CD4-positive, alpha-beta T cell (primary cell): ENCODE measurements around the gene SLC4A7. TPM values are rescaled to one million over a fixed set of nuclear protein-coding genes. Genes with fewer than 3 reads are reported as not detected.

ENCODE experiments used
- ATAC-seq: fragments of 200-7000 bp; cut with Tn5 transposase; one replicate; pipeline ENCODE4 v1.10.0; 2022; ENCODE audit warnings: mild to moderate bottlenecking; ENCODE audit not compliant: poor library complexity
- CTCF ChIA-PET: fragments of 350-600 bp; sonication (Branson Sonifier 250); formaldehyde crosslinking; loops from one replicate; lab custom pipeline; 2021; ENCODE audit warnings: antibody characterized with exemption, inconsistent platforms; lab: Charles Lee
- POLR2A ChIA-PET: fragments of 350-600 bp; sonication (Branson Sonifier 250); formaldehyde crosslinking; loops from one replicate; lab custom pipeline; 2021; ENCODE audit warnings: antibody characterized with exemption, inconsistent platforms; lab: Charles Lee
- DNase-seq, 14 experiments: peaks; one replicate each; pipeline ENCODE4 v3.0.0-alpha.2; 2013 to 2020; ENCODE audit warnings: mixed read lengths in 2 of 14
- H3K27ac ChIP-seq, 2 donors: one replicate each; pipeline versions ENCODE4 v1.5.1 to v1.7.0; 2013; ENCODE audit warnings: low read length in 2 of 2, low read depth in 1 of 2, mild to moderate bottlenecking in 1 of 2
- H3K27me3 ChIP-seq, 2 experiments: 1 replicate in 1 of 2; 2 replicates in 1 of 2; pipeline versions ENCODE4 v1.6.1 to v1.7.0; 2013; ENCODE audit warnings: low read length in 2 of 2, control low read depth in 1 of 2, mild to moderate bottlenecking in 1 of 2, moderate library complexity in 1 of 2; ENCODE audit not compliant: insufficient read depth in 2 of 2, control insufficient read depth in 1 of 2
- H3K36me3 ChIP-seq: one replicate; pipeline ENCODE4 v1.6.1; 2013; ENCODE audit warnings: low read length, control low read depth; ENCODE audit not compliant: insufficient read depth
- H3K4me1 ChIP-seq: one replicate; pipeline ENCODE4 v1.6.1; 2013; ENCODE audit warnings: low read length, control low read depth; ENCODE audit not compliant: insufficient read depth
- H3K4me3 ChIP-seq: one replicate; pipeline ENCODE4 v1.5.1; 2013; ENCODE audit warnings: mild to moderate bottlenecking, low read length, moderate library complexity
- H3K9me3 ChIP-seq, 2 experiments: 1 replicate in 1 of 2; 2 replicates in 1 of 2; pipeline versions ENCODE4 v1.6.1 to v1.7.0; 2013; ENCODE audit warnings: low read length in 2 of 2, mild to moderate bottlenecking in 2 of 2, control low read depth in 1 of 2, moderate library complexity in 1 of 2; ENCODE audit not compliant: control insufficient read depth in 1 of 2, insufficient read depth in 1 of 2
- H3K27ac Mint-ChIP-seq: one replicate; pipeline ENCODE4 v1.8.0; 2020; ENCODE audit warnings: mixed read lengths
- H3K27me3 Mint-ChIP-seq: one replicate; pipeline ENCODE4 v1.8.0; 2021; ENCODE audit warnings: mixed read lengths
- H3K36me3 Mint-ChIP-seq: one replicate; pipeline ENCODE4 v1.8.0; 2021; ENCODE audit warnings: low read depth, mixed read lengths
- H3K4me1 Mint-ChIP-seq: one replicate; pipeline ENCODE4 v1.8.0; 2021; ENCODE audit warnings: low read depth, mixed read lengths
- H3K4me3 Mint-ChIP-seq: one replicate; pipeline ENCODE4 v1.8.0; 2020; ENCODE audit warnings: mild to moderate bottlenecking, mixed read lengths
- H3K9me3 Mint-ChIP-seq: one replicate; pipeline ENCODE4 v1.8.0; 2020; ENCODE audit warnings: mixed read lengths
- CTCF ChIP-seq: fragments of 200-600 bp; IDR thresholded peaks from one replicate; pipeline ENCODE4 v1.8.0; 2022; ENCODE audit warnings: antibody characterized with exemption, mild to moderate bottlenecking
- intact Hi-C, 2 experiments: fragments of 100-400 bp; cut with DNase I in 1 of 2; cut with micrococcal nuclease in 1 of 2; formaldehyde crosslinking; loops; one replicate each; pipeline versions ENCODE4 v1.15.1 to v1.9.0; 2023 to 2025; cut with DNase I, micrococcal nuclease
- total RNA-seq, 174 experiments: library from RNA in 2 of 174; stranded (reverse) in 2 of 174; gene quantifications; one replicate each; pipeline ENCODE4 v1.2.3 and lab custom pipeline; 2021 to 2026

Gene SLC4A7
- total RNA-seq, 2 experiments from 2014 or later: 37.0 to 38.3 TPM

- Mint-ChIP-seq H3K4me1 (peaks cover 58% of the 10 kb centered on the region), H3K9me3 (no peaks in the 10 kb centered on the region), H3K36me3 (peaks cover 29% of the 10 kb centered on the region), H3K4me3 (no peak overlapping the region), H3K27me3 (no peaks in the 10 kb centered on the region), H3K27ac (peak overlapping the region; percentile 47)
- Histone ChIP-seq H3K27me3 (no peaks in the 10 kb centered on the region), H3K36me3 (peaks cover 3% of the 10 kb centered on the region), H3K4me1 (peaks cover 8% of the 10 kb centered on the region), H3K9me3 (no peaks in the 10 kb centered on the region), H3K27ac (no peak overlapping the region), H3K4me3 (no peak overlapping the region)
- TF ChIP-seq CTCF: no peak
- DNase-seq: no peak
- ATAC-seq: no peak
- ChIA-PET CTCF (no interaction called here), POLR2A (interaction anchor here (1.5 to 1.8 kb wide), 2 partner anchors 13 to 16 kb away, joined by 3 to 10 read pairs; partner anchors contain the start of gene SLC4A7)
- intact Hi-C loops: no loop called here
These were observed 12.1 kb downstream of the SLC4A7 start for GRCh38 chr3:27471923-27472550.

GRCh38 chr3:27468283-27468886 is 15.8 kb downstream of the SLC4A7 start:
- Mint-ChIP-seq H3K4me1 (peaks cover 30% of the 10 kb centered on the region), H3K27ac (no peak overlapping the region), H3K27me3 (no peaks in the 10 kb centered on the region), H3K36me3 (peaks cover 17% of the 10 kb centered on the region), H3K4me3 (no peak overlapping the region), H3K9me3 (no peaks in the 10 kb centered on the region)
- DNase-seq: no peak
- TF ChIP-seq CTCF: no peak
- no peaks in the 10 kb centered on the region for H3K27me3 ChIP-seq
- peaks cover 3% of the 10 kb centered on the region for H3K4me1 ChIP-seq
- peaks cover 0 to 9% of the 10 kb centered on the region in 2 experiments for H3K9me3 ChIP-seq
- peaks cover 3% of the 10 kb centered on the region for H3K36me3 ChIP-seq
- intact Hi-C loops: loop anchor here (5.0 kb wide), 2 partner anchors 111 to 336 kb away; no protein-coding TSS in a partner anchor
- no peak overlapping the region for H3K27ac ChIP-seq
- no peak for ATAC-seq
- ChIA-PET CTCF (interaction anchor here (0.6 to 2.0 kb wide), 10 partner anchors 10 to 334 kb away, joined by 3 to 6 read pairs (median 4); partner anchors contain the start of gene NEK10), POLR2A (interaction anchor here (0.9 to 1.7 kb wide), 4 partner anchors 9 to 110 kb away, joined by 3 to 5 read pairs (median 4); partner anchors contain the start of genes NEK10 and SLC4A7)
- no peak overlapping the region for H3K4me3 ChIP-seq

- Mint-ChIP-seq H3K27me3 (no peaks in the 10 kb centered on the region), H3K4me1 (peaks cover 32% of the 10 kb centered on the region), H3K27ac (peak overlapping the region; percentile 31), H3K36me3 (peaks cover 19% of the 10 kb centered on the region), H3K4me3 (no peak overlapping the region), H3K9me3 (no peaks in the 10 kb centered on the region)
- CTCF ChIA-PET: interaction anchor here (0.8 to 2.0 kb wide), 12 partner anchors 9 to 333 kb away, joined by 3 to 6 read pairs (median 4); partner anchors contain the start of gene NEK10
- Histone ChIP-seq H3K27ac (no peak overlapping the region), H3K27me3 (no peaks in the 10 kb centered on the region), H3K4me3 (no peak overlapping the region), H3K4me1 (no peaks in the 10 kb centered on the region), H3K9me3 (peaks cover 0 to 14% of the 10 kb centered on the region in 2 experiments), H3K36me3 (peaks cover 2% of the 10 kb centered on the region)
- peak; percentile 63 for TF ChIP-seq CTCF
- DNase-seq: peak in 3 of 14 experiments; percentile 65 to 66 (median 66)
- peak; percentile 92 for ATAC-seq
- POLR2A ChIA-PET: interaction anchor here (0.8 to 1.7 kb wide), 4 partner anchors 10 to 110 kb away, joined by 3 to 5 read pairs (median 4); partner anchors contain the start of gene SLC4A7
- intact Hi-C loops: loop anchor here (1.0 to 5.0 kb wide), 4 partner anchors 110 to 335 kb away; no protein-coding TSS in a partner anchor
These were observed 16.6 kb downstream of the SLC4A7 start for GRCh38 chr3:27467545-27467944.
